H9 (cell line): ENCODE measurements around the gene DGCR8. TPM values are rescaled to one million over a fixed set of nuclear protein-coding genes. Genes with fewer than 3 reads are reported as not detected.

Source experiments
- DNase-seq: peaks from one replicate; pipeline ENCODE4 v3.0.0-alpha.2; 2017
- H2AFZ ChIP-seq: one replicate; pipeline ENCODE4 v1.6.1; 2013; ENCODE audit warnings: mild to moderate bottlenecking, low read length, control low read depth, moderate library complexity
- H2AK5ac ChIP-seq: 2 replicates; pipeline ENCODE4 v1.6.1; 2013; ENCODE audit warnings: low read length, control low read depth, mixed read lengths; ENCODE audit not compliant: insufficient read length
- H2BK120ac ChIP-seq: one replicate; pipeline ENCODE4 v1.6.1; 2013; ENCODE audit warnings: low read depth, mild to moderate bottlenecking, low read length, control low read depth, inconsistent platforms; ENCODE audit not compliant: poor library complexity, severe bottlenecking
- H2BK12ac ChIP-seq: 2 replicates; pipeline ENCODE4 v1.6.1; 2013; ENCODE audit warnings: low read length, control low read depth, mixed read lengths, low read depth; ENCODE audit not compliant: insufficient read length
- H2BK15ac ChIP-seq: 2 replicates; pipeline ENCODE4 v1.6.1; 2013; ENCODE audit warnings: low read depth, low read length, control low read depth
- H2BK20ac ChIP-seq: one replicate; pipeline ENCODE4 v1.6.1; 2013; ENCODE audit warnings: low read depth, mild to moderate bottlenecking, low read length, control low read depth, inconsistent platforms; ENCODE audit not compliant: poor library complexity, severe bottlenecking
- H2BK5ac ChIP-seq: 2 replicates; pipeline ENCODE4 v1.6.1; 2013; ENCODE audit warnings: low read length, control low read depth, mixed read lengths; ENCODE audit not compliant: insufficient read length
- H3K14ac ChIP-seq: 2 replicates; pipeline ENCODE4 v1.6.1; 2013; ENCODE audit warnings: low read length, control low read depth; ENCODE audit not compliant: insufficient read depth
- H3K18ac ChIP-seq: 2 replicates; pipeline ENCODE4 v1.6.1; 2013; ENCODE audit warnings: low read depth, mild to moderate bottlenecking, mixed read lengths, low read length, control low read depth; ENCODE audit not compliant: insufficient read length
- H3K23ac ChIP-seq: 2 replicates; pipeline ENCODE4 v1.6.1; 2013; ENCODE audit warnings: low read length, control low read depth, mixed read lengths, low read depth; ENCODE audit not compliant: insufficient read length
- H3K23me2 ChIP-seq: 2 replicates; pipeline ENCODE4 v1.6.1; 2013; ENCODE audit warnings: low read depth, mild to moderate bottlenecking, mixed read lengths, low read length, control low read depth; ENCODE audit not compliant: insufficient read length, poor library complexity, severe bottlenecking
- H3K27ac ChIP-seq: 2 replicates; pipeline ENCODE4 v1.5.1; 2013; ENCODE audit warnings: low read length, control low read depth, mixed read lengths, low read depth; ENCODE audit not compliant: insufficient read length
- H3K27me3 ChIP-seq: 2 replicates; pipeline ENCODE4 v1.6.1; 2013; ENCODE audit warnings: low read length, control low read depth, inconsistent platforms; ENCODE audit not compliant: insufficient read depth
- H3K4ac ChIP-seq: 2 replicates; pipeline ENCODE4 v1.6.1; 2013; ENCODE audit warnings: low read depth, mild to moderate bottlenecking, control low read depth, inconsistent platforms, low read length, moderate library complexity
- H3K4me1 ChIP-seq: 2 replicates; pipeline ENCODE4 v1.6.1; 2013; ENCODE audit warnings: low read length, control low read depth, inconsistent platforms; ENCODE audit not compliant: insufficient read depth
- H3K4me2 ChIP-seq: 2 replicates; pipeline ENCODE4 v1.6.1; 2013; ENCODE audit warnings: low read length, control low read depth, mixed read lengths; ENCODE audit not compliant: insufficient read length, insufficient read depth
- H3K56ac ChIP-seq: 2 replicates; pipeline ENCODE4 v1.6.1; 2013; ENCODE audit warnings: low read depth, mild to moderate bottlenecking, mixed read lengths, low read length, control low read depth; ENCODE audit not compliant: insufficient read length
- H3K79me1 ChIP-seq: 2 replicates; pipeline ENCODE4 v1.6.1; 2013; ENCODE audit warnings: low read depth, mild to moderate bottlenecking, moderate library complexity, low read length, control low read depth, inconsistent platforms; ENCODE audit not compliant: insufficient read depth, poor library complexity, severe bottlenecking
- H3K79me2 ChIP-seq: 2 replicates; pipeline ENCODE4 v1.6.1; 2013; ENCODE audit warnings: low read length, control low read depth, inconsistent platforms; ENCODE audit not compliant: insufficient read depth
- H3K9ac ChIP-seq: 2 replicates; pipeline ENCODE4 v1.6.1; 2013; ENCODE audit warnings: low read length, control low read depth, mixed read lengths; ENCODE audit not compliant: insufficient read length; ENCODE audit errors: extremely low read depth
- H3K9me3 ChIP-seq: one replicate; pipeline ENCODE4 v1.6.1; 2013; ENCODE audit warnings: low read depth, low read length, inconsistent platforms; ENCODE audit not compliant: control insufficient read depth
- H3T11ph ChIP-seq: one replicate; pipeline ENCODE4 v1.6.1; 2013; ENCODE audit warnings: mild to moderate bottlenecking, low read length, control low read depth, inconsistent platforms
- H4K20me1 ChIP-seq: one replicate; pipeline ENCODE4 v1.6.1; 2013; ENCODE audit not compliant: control insufficient read depth, insufficient read length, insufficient read depth
- H4K5ac ChIP-seq: 2 replicates; pipeline ENCODE4 v1.6.1; 2013; ENCODE audit warnings: low read depth, mild to moderate bottlenecking, mixed read lengths, low read length, control low read depth; ENCODE audit not compliant: insufficient read length
- H4K8ac ChIP-seq: replicated peaks from 2 replicates; pipeline ENCODE4 v1.6.1; 2013; ENCODE audit warnings: low read length, control low read depth, mixed read lengths, low read depth; ENCODE audit not compliant: insufficient read length
- H4K91ac ChIP-seq: 2 replicates; pipeline ENCODE4 v1.6.1; 2013; ENCODE audit warnings: low read depth, mild to moderate bottlenecking, moderate library complexity, mixed read lengths, low read length, control low read depth; ENCODE audit not compliant: insufficient read length
- H3K27ac Mint-ChIP-seq, 3 experiments: 2 replicates in 2 of 3; 3 replicates in 1 of 3; pipeline ENCODE4 v1.8.0; 2020 to 2021; ENCODE audit warnings: mixed read lengths in 3 of 3, mild to moderate bottlenecking in 1 of 3, moderate library complexity in 1 of 3
- H3K27me3 Mint-ChIP-seq: 2 replicates; pipeline ENCODE4 v1.8.0; 2021; ENCODE audit warnings: low read depth, mild to moderate bottlenecking, moderate library complexity, mixed read lengths
- H3K36me3 Mint-ChIP-seq, 3 experiments: 2 replicates in 2 of 3; 3 replicates in 1 of 3; pipeline ENCODE4 v1.8.0; 2020 to 2021; ENCODE audit warnings: low read depth in 3 of 3, mixed read lengths in 3 of 3; ENCODE audit not compliant: insufficient read depth in 1 of 3
- H3K4me1 Mint-ChIP-seq, 2 experiments: 2 replicates each; pipeline ENCODE4 v1.8.0; 2020; ENCODE audit warnings: mixed read lengths in 2 of 2
- H3K4me3 Mint-ChIP-seq, 2 experiments: 2 replicates in 1 of 2; 3 replicates in 1 of 2; pipeline ENCODE4 v1.8.0; 2020 to 2021; ENCODE audit warnings: mild to moderate bottlenecking in 2 of 2, mixed read lengths in 2 of 2, moderate library complexity in 1 of 2
- H3K9me3 Mint-ChIP-seq, 2 experiments: 2 replicates in 1 of 2; 3 replicates in 1 of 2; pipeline ENCODE4 v1.8.0; 2020; ENCODE audit warnings: mild to moderate bottlenecking in 2 of 2, mixed read lengths in 2 of 2, moderate library complexity in 1 of 2
- CTCF ChIP-seq: fragments of 200-600 bp; sonication (generic); conservative IDR thresholded peaks from 3 replicates; pipeline ENCODE4 v1.8.0; 2021; ENCODE audit warnings: antibody characterized with exemption, mild to moderate bottlenecking
- WGBS: extraction: QIAGEN DNeasy Blood & Tissue Kit; methylation state at CpG from one replicate; pipeline ENCODE4 v1.1.7; 2013; ENCODE audit warnings: missing lambda C conversion rate, low lambda C conversion rate, mixed read lengths; ENCODE audit not compliant: insufficient read length; ENCODE audit errors: extremely low coverage; 5-methylcytosine and 5-hydroxymethylcytosine counted together
- total RNA-seq: library from RNA; stranded (reverse); gene quantifications from 2 replicates; pipeline ENCODE4 v1.2.1, GENCODE V29; 2021

Gene DGCR8
- total RNA-seq, 1 experiment from 2014 or later = 74.5 TPM

GRCh38 chr22:20102203-20102780, 22.3 kb downstream of the DGCR8 start:
- Histone ChIP-seq H3K4me2 (no peak overlapping the region), H4K91ac (no peak overlapping the region), H2BK15ac (no peak overlapping the region), H3K56ac (no peak overlapping the region), H3K79me1 (no peaks in the 10 kb centered on the region), H4K8ac (no peak overlapping the region), H2AK5ac (no peak overlapping the region), H2BK5ac (no peak overlapping the region), H3K23ac (no peak overlapping the region), H4K20me1 (no peaks in the 10 kb centered on the region), H3K23me2 (no peaks in the 10 kb centered on the region), H4K5ac (no peak overlapping the region), H3K9ac (no peak overlapping the region), H3K27me3 (no peaks in the 10 kb centered on the region; the same call in 1 of the 2 replicates), H2BK120ac (no peak overlapping the region), H3K4ac (no peak overlapping the region), H3T11ph (no peak overlapping the region), H3K79me2 (0 out of 2 replicates have a peak, but pooled peaks cover 2% of the 10 kb centered on the region), H2BK12ac (no peak overlapping the region), H2AFZ (no peak overlapping the region), H2BK20ac (no peak overlapping the region), H3K4me1 (peaks cover 2% of the 10 kb centered on the region; the same call in 1 of the 2 replicates), H3K18ac (no peak overlapping the region), H3K27ac (no peak overlapping the region), H3K14ac (no peak overlapping the region), H3K9me3 (no peaks in the 10 kb centered on the region)
- no peak for DNase-seq
- H3K4me3 Mint-ChIP-seq = no peak overlapping the region
- H3K9me3 Mint-ChIP-seq = no peaks in the 10 kb centered on the region
- peaks cover 19 to 22% of the 10 kb centered on the region in 2 experiments for H3K4me1 Mint-ChIP-seq
- H3K27me3 Mint-ChIP-seq = no peaks in the 10 kb centered on the region
- WGBS = no CpG with 5 or more reads among the region's 12 CpGs
- peaks cover 43 to 96% (median 93%) of the 10 kb centered on the region in 3 experiments; a peak in 6 of 7 replicates for H3K36me3 Mint-ChIP-seq
- peak overlapping the region in 2 of 3 experiments; percentile 45 to 47; a peak in 2 of 7 replicates for H3K27ac Mint-ChIP-seq
- peak; percentile 48; the same call in 2 of the 3 replicates for TF ChIP-seq CTCF
